CD8-positive, alpha-beta memory T cell (primary cell): ENCODE measurements around the gene ABHD13. TPM values are rescaled to one million over a fixed set of nuclear protein-coding genes. Genes with fewer than 3 reads are reported as not detected.

Experiments used
- CTCF ChIA-PET: fragments of 350-600 bp; sonication (Branson Sonifier 250); formaldehyde crosslinking; loops from one replicate; lab custom pipeline; 2021; ENCODE audit warnings: antibody characterized with exemption; lab: Charles Lee
- POLR2A ChIA-PET: fragments of 350-600 bp; sonication (Branson Sonifier 250); formaldehyde crosslinking; loops from one replicate; lab custom pipeline; 2021; ENCODE audit warnings: antibody characterized with exemption; lab: Charles Lee
- DNase-seq, 5 donors: peaks; one replicate each; pipeline versions ENCODE4 v3.0.0 to v3.0.0-alpha.2; 2020 to 2022; ENCODE audit warnings: mixed read lengths in 1 of 5
- H3K27ac ChIP-seq: one replicate; pipeline ENCODE4 v1.7.0; 2013; ENCODE audit warnings: low read depth, mild to moderate bottlenecking, low read length, moderate library complexity
- H3K27me3 ChIP-seq: 2 replicates; pipeline ENCODE4 v1.7.0; 2013; ENCODE audit warnings: low read length, mild to moderate bottlenecking; ENCODE audit not compliant: insufficient read depth, poor library complexity, severe bottlenecking
- H3K36me3 ChIP-seq: 2 replicates; pipeline ENCODE4 v1.7.0; 2013; ENCODE audit warnings: mild to moderate bottlenecking, low read length, moderate library complexity; ENCODE audit not compliant: insufficient read depth
- H3K4me1 ChIP-seq: 2 replicates; pipeline ENCODE4 v1.7.0; 2013; ENCODE audit warnings: mild to moderate bottlenecking, low read length, moderate library complexity; ENCODE audit not compliant: insufficient read depth
- H3K4me3 ChIP-seq: 2 replicates; pipeline ENCODE4 v1.7.0; 2013; ENCODE audit warnings: mild to moderate bottlenecking, low read length
- H3K9me3 ChIP-seq: 2 replicates; pipeline ENCODE4 v1.7.0; 2013; ENCODE audit warnings: mild to moderate bottlenecking, low read length
- H3K27ac Mint-ChIP-seq, 8 donors: one replicate each; pipeline ENCODE4 v1.8.0; 2020 to 2021; ENCODE audit warnings: mixed read lengths in 8 of 8, mild to moderate bottlenecking in 6 of 8, inconsistent platforms in 3 of 8, moderate library complexity in 3 of 8
- H3K27me3 Mint-ChIP-seq, 2 donors: one replicate each; pipeline ENCODE4 v1.8.0; 2020 to 2021; ENCODE audit warnings: mixed read lengths in 2 of 2, mild to moderate bottlenecking in 1 of 2, moderate library complexity in 1 of 2
- H3K36me3 Mint-ChIP-seq, 3 donors: one replicate each; pipeline ENCODE4 v1.8.0; 2020 to 2021; ENCODE audit warnings: mixed read lengths in 3 of 3, inconsistent platforms in 1 of 3, mild to moderate bottlenecking in 1 of 3
- H3K4me1 Mint-ChIP-seq, 3 donors: one replicate each; pipeline ENCODE4 v1.8.0; 2020 to 2021; ENCODE audit warnings: mixed read lengths in 3 of 3, inconsistent platforms in 1 of 3, mild to moderate bottlenecking in 1 of 3
- H3K4me3 Mint-ChIP-seq, 7 donors: one replicate each; pipeline ENCODE4 v1.8.0; 2020 to 2021; ENCODE audit warnings: mixed read lengths in 7 of 7, mild to moderate bottlenecking in 6 of 7, moderate library complexity in 4 of 7, inconsistent platforms in 2 of 7
- H3K9me3 Mint-ChIP-seq, 5 donors: one replicate each; pipeline ENCODE4 v1.8.0; 2020 to 2022; ENCODE audit warnings: mixed read lengths in 5 of 5, mild to moderate bottlenecking in 3 of 5, moderate library complexity in 2 of 5, inconsistent platforms in 1 of 5
- polyA plus RNA-seq: library from polyadenylated mRNA; unstranded; fragments of 300-500 nt; fragmentation: Illumina TruSeq; gene quantifications from one replicate; pipeline ENCODE4 v1.2.3, GENCODE V29; 2021
- total RNA-seq, 2 experiments: library from RNA; stranded (reverse); gene quantifications; one replicate each; pipeline ENCODE4 v1.2.3, GENCODE V29; 2021

ABHD13 gene
- total and polyA plus RNA-seq, 3 experiments from 2014 or later, result 6.9 to 10.3 (median 7.4) TPM

GRCh38 chr13:108278466-108278865 is 60.3 kb downstream of the ABHD13 start:
- H3K4me1 ChIP-seq, result no peaks in the 10 kb centered on the region
- POLR2A ChIA-PET, result no interaction called here
- no peak for DNase-seq
- H3K9me3 Mint-ChIP-seq, result no peaks in the 10 kb centered on the region
- no peak overlapping the region for H3K27ac Mint-ChIP-seq
- H3K27ac ChIP-seq, result no peak overlapping the region
- peaks cover 3 to 10% (median 5%) of the 10 kb centered on the region in 3 donors for H3K36me3 Mint-ChIP-seq
- H3K4me3 Mint-ChIP-seq, result no peak overlapping the region
- no peaks in the 10 kb centered on the region for H3K36me3 ChIP-seq
- CTCF ChIA-PET, result no interaction called here
- no peaks in the 10 kb centered on the region for H3K9me3 ChIP-seq
- no peak overlapping the region for H3K4me3 ChIP-seq
- peaks cover 3 to 4% of the 10 kb centered on the region in 2 donors for H3K27me3 Mint-ChIP-seq
- H3K27me3 ChIP-seq, result no peaks in the 10 kb centered on the region
- peaks cover 0 to 4% (median 0%) of the 10 kb centered on the region in 3 donors for H3K4me1 Mint-ChIP-seq

GRCh38 chr13:108281901-108282300 is 63.7 kb downstream of the ABHD13 start:
- H3K36me3 Mint-ChIP-seq, result peaks cover 2 to 10% (median 3%) of the 10 kb centered on the region in 3 donors
- H3K4me1 ChIP-seq, result no peaks in the 10 kb centered on the region
- H3K4me3 Mint-ChIP-seq, result no peak overlapping the region
- no peak overlapping the region for H3K27ac Mint-ChIP-seq
- ChIA-PET CTCF (no interaction called here), POLR2A (no interaction called here)
- no peak overlapping the region for H3K27ac ChIP-seq
- no peaks in the 10 kb centered on the region for H3K9me3 Mint-ChIP-seq
- peaks cover 3 to 4% of the 10 kb centered on the region in 2 donors for H3K27me3 Mint-ChIP-seq
- H3K27me3 ChIP-seq, result no peaks in the 10 kb centered on the region
- no peaks in the 10 kb centered on the region for H3K36me3 ChIP-seq
- no peak overlapping the region for H3K4me3 ChIP-seq
- DNase-seq, result no peak
- no peaks in the 10 kb centered on the region for H3K9me3 ChIP-seq
- no peaks in the 10 kb centered on the region for H3K4me1 Mint-ChIP-seq

GRCh38 chr13:108283110-108283509 is 64.9 kb downstream of the ABHD13 start:
- no peak overlapping the region for H3K27ac Mint-ChIP-seq
- peaks cover 1 to 3% of the 10 kb centered on the region in 2 donors for H3K27me3 Mint-ChIP-seq
- CTCF ChIA-PET, result no interaction called here
- POLR2A ChIA-PET, result no interaction called here
- Histone ChIP-seq H3K4me1 (no peaks in the 10 kb centered on the region), H3K27ac (no peak overlapping the region), H3K9me3 (no peaks in the 10 kb centered on the region), H3K4me3 (no peak overlapping the region), H3K36me3 (no peaks in the 10 kb centered on the region), H3K27me3 (no peaks in the 10 kb centered on the region)
- H3K36me3 Mint-ChIP-seq, result peaks cover 2 to 10% (median 3%) of the 10 kb centered on the region in 3 donors
- no peak for DNase-seq
- no peak overlapping the region for H3K4me3 Mint-ChIP-seq
- no peaks in the 10 kb centered on the region for H3K4me1 Mint-ChIP-seq
- no peaks in the 10 kb centered on the region for H3K9me3 Mint-ChIP-seq

Other genes with a start within 250 kb of the ABHD13 start
- gene LIG4, start 2.9 kb upstream of the ABHD13 start, total RNA-seq, result 1 to 10 TPM; 9.3 TPM
- gene LIG4, start 2.9 kb upstream of the ABHD13 start, polyA plus RNA-seq, result 6.9 TPM
- 1 to 10 TPM; 1.2 to 1.3 TPM for gene TNFSF13B, start 51.3 kb downstream of the ABHD13 start, total RNA-seq
- gene TNFSF13B, start 51.3 kb downstream of the ABHD13 start, polyA plus RNA-seq, result 10.7 TPM